Keratinocyte (primary cell): ENCODE data around the gene BOD1. TPM values are rescaled to one million over a fixed set of nuclear protein-coding genes. Genes with fewer than 3 reads are reported as not detected.

Experiments
- DNase-seq: peaks from one replicate; pipeline ENCODE4 v3.0.0-alpha.2; 2011; ENCODE audit warnings: low read depth, missing footprints, low spot score
- FAIRE-seq: peaks from 2 replicates; lab custom pipeline; 2011; peaks lifted over from hg19 to GRCh38; lab: Jason Lieb, UNC
- H2AFZ ChIP-seq: 2 replicates; pipeline ENCODE4 v1.6.0; 2012; ENCODE audit warnings: low read length, control low read depth, inconsistent platforms; ENCODE audit not compliant: control insufficient read depth
- H3K27ac ChIP-seq: 2 replicates; pipeline ENCODE4 v1.5.1; 2011; ENCODE audit warnings: low read length; ENCODE audit not compliant: control insufficient read depth, insufficient read depth
- H3K27me3 ChIP-seq: 3 replicates; pipeline ENCODE4 v1.6.0; 2011; ENCODE audit warnings: low read length; ENCODE audit not compliant: control insufficient read depth, insufficient read depth; ENCODE audit errors: extremely low read depth
- H3K36me3 ChIP-seq, 2 experiments: 2 replicates in 1 of 2; 3 replicates in 1 of 2; pipeline ENCODE4 v1.5.1; 2011; ENCODE audit warnings: low read length in 2 of 2, mild to moderate bottlenecking in 1 of 2; ENCODE audit not compliant: control insufficient read depth in 2 of 2, insufficient read depth in 2 of 2; ENCODE audit errors: extremely low read depth in 1 of 2
- H3K4me1 ChIP-seq: 3 replicates; pipeline ENCODE4 v1.5.1; 2011; ENCODE audit warnings: low read length; ENCODE audit not compliant: control insufficient read depth, insufficient read depth; ENCODE audit errors: extremely low read depth
- H3K4me2 ChIP-seq: 3 replicates; pipeline ENCODE4 v1.6.0; 2011; ENCODE audit warnings: low read depth, low read length; ENCODE audit not compliant: control insufficient read depth, insufficient read depth; ENCODE audit errors: extremely low read depth
- H3K4me3 ChIP-seq, 3 experiments: fragments of 200-600 bp in 1 of 3; sonication (generic) in 1 of 3; 2 replicates in 2 of 3; 3 replicates in 1 of 3; pipeline ENCODE4 v1.5.1; 2011 to 2016; ENCODE audit warnings: low read length in 3 of 3, mild to moderate bottlenecking in 3 of 3, control low read depth in 2 of 3, inconsistent platforms in 1 of 3, low read depth in 1 of 3, mixed read lengths in 1 of 3, mixed run types in 1 of 3, moderate library complexity in 1 of 3; ENCODE audit not compliant: control insufficient read depth in 2 of 3, insufficient read depth in 2 of 3; ENCODE audit errors: extremely low read depth in 1 of 3
- H3K79me2 ChIP-seq: 2 replicates; pipeline ENCODE4 v1.6.0; 2012; ENCODE audit warnings: low read length; ENCODE audit not compliant: control insufficient read depth, insufficient read depth
- H3K9ac ChIP-seq: 3 replicates; pipeline ENCODE4 v1.6.0; 2011; ENCODE audit warnings: low read length; ENCODE audit not compliant: control insufficient read depth, insufficient read depth; ENCODE audit errors: extremely low read depth
- H3K9me1 ChIP-seq: 3 replicates; pipeline ENCODE4 v1.6.0; 2011; ENCODE audit warnings: low read length; ENCODE audit not compliant: control insufficient read depth, insufficient read depth; ENCODE audit errors: extremely low read depth
- H3K9me3 ChIP-seq: 2 replicates; pipeline ENCODE4 v1.5.1; 2012; ENCODE audit warnings: low read depth, low read length; ENCODE audit not compliant: control insufficient read depth
- H4K20me1 ChIP-seq: 3 replicates; pipeline ENCODE4 v1.6.0; 2011; ENCODE audit warnings: low read length; ENCODE audit not compliant: control insufficient read depth, insufficient read depth; ENCODE audit errors: extremely low read depth
- CTCF ChIP-seq, 3 experiments: IDR thresholded peaks in 1 of 3; conservative IDR thresholded peaks in 1 of 3; optimal IDR thresholded peaks in 1 of 3; 2 replicates in 2 of 3; 3 replicates in 1 of 3; pipeline versions ENCODE3 to v1.5.1; 2011; ENCODE audit warnings: low read length in 3 of 3, mild to moderate bottlenecking in 3 of 3, moderate library complexity in 2 of 3, control low read depth in 1 of 3, inconsistent platforms in 1 of 3; ENCODE audit not compliant: insufficient read depth in 2 of 3; ENCODE audit errors: extremely low read depth in 1 of 3
- EZH2 ChIP-seq: IDR thresholded peaks from one replicate; pipeline ENCODE4 v1.6.1; 2012; ENCODE audit warnings: inconsistent platforms, mild to moderate bottlenecking, low read length, moderate library complexity
- dilution Hi-C: fragments of 300-500 bp; cut with MboI; formaldehyde crosslinking; loops from one replicate; pipeline ENCODE4 v1.7.0; 2020; ENCODE audit warnings: low sequenced_read_pairs; ENCODE audit not compliant: extremely low pct_ligation_motif_present
- polyA plus RNA-seq, 5 experiments: library from polyadenylated mRNA; depleted of rRNA in 3 of 5; stranded (reverse) in 3 of 5; stranded (forward) in 1 of 5; unstranded in 1 of 5; fragments of >200 nt; gene quantifications; 1 replicate in 1 of 5; 2 replicates in 3 of 5; 3 replicates in 1 of 5; pipeline versions ENCODE4 v1.2.1 to v1.2.3, GENCODE V29; 2011 to 2012; ENCODE audit warnings: missing spikeins in 2 of 5, low read depth in 1 of 5, low replicate concordance in 1 of 5

The BOD1 gene
- polyA plus RNA-seq, 1 donor (not counting 4 experiments of a cell fraction or from before 2014, with no cell fraction given), result 46.8 TPM

DNA sequence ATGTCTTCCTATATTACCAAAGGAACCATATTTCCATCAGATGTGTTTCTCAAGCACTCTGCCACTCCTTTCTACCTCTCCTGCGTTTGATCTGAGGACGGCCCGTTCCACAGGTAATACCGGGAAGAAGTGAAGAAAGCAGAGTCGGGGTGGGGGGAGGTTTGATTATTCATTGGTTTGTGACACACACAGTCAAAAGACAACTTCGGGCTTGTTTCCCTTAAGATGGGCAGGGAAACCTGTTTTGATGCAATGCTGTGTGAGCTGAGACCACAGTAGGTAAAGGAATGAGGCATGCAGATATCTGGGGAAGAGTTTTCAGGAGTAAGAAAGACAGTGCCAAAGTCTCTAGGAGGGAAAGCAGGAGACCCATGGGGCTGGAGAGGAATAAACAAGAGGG lies 54.0 kb downstream of the BOD1 start:
- no peak for DNase-seq
- H2AFZ ChIP-seq, result no peak overlapping the region
- H3K27ac ChIP-seq, result no peak overlapping the region
- no peak for FAIRE-seq
- H3K4me1 ChIP-seq, result peaks cover 9% of the 10 kb centered on the region
- H4K20me1 ChIP-seq, result no peaks in the 10 kb centered on the region
- H3K9me1 ChIP-seq, result no peaks in the 10 kb centered on the region
- H3K27me3 ChIP-seq, result no peaks in the 10 kb centered on the region
- no peaks in the 10 kb centered on the region for H3K36me3 ChIP-seq
- no peak overlapping the region for H3K4me3 ChIP-seq
- H3K79me2 ChIP-seq, result no peaks in the 10 kb centered on the region
- no peaks in the 10 kb centered on the region for H3K9me3 ChIP-seq
- H3K9ac ChIP-seq, result no peak overlapping the region
- no peak overlapping the region for H3K4me2 ChIP-seq
- no peak for TF ChIP-seq CTCF (optimal IDR thresholded peaks at IDR 0.05 in 1 of 3, IDR thresholded peaks at IDR 0.05 in 1 of 3, conservative IDR thresholded peaks at IDR 0.05 in 1 of 3; ENCODE audit: extremely low read depth in 1 of 3, insufficient read depth in 2 of 3, low read length in 3 of 3)
- TF ChIP-seq EZH2, result no peak
- dilution Hi-C loops, result no loop called here
